Non-pigmented ciliary epithelial cell (primary cell): ENCODE measurements around the gene CALHM1.
"Not testable (repeated sequence)": the region's sequence is repeated elsewhere in the genome, so short reads cannot be mapped to it uniquely, and the experiment has no call there.

Experiments used
- DNase-seq: peaks from one replicate; pipeline ENCODE4 v3.0.0-alpha.2; 2010; ENCODE audit warnings: low read depth

CALHM1 gene

DNA sequence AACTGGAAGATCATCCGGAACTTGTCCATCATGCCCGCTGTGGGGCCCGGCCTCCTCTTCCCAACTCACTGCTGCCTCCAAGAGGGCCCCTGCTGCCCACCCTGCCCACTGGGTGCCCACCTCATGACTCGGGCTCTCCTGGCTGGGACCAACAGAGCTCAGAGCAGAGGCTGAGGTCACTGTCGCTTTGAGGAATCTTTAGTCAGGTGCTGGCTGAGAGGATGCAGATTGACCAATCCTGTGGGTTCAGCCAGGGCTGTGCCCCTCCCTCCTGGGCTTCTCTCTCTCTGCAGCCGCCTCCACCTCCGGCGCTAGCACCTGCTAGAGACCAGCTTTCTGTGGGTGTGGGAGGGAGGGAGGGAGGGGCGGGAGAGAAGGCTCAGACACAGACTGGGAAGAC lies at the start of gene CALHM1:
CALHM1 (minus strand) TSS at position 181 of the 400 bp plus-strand sequence; CDS start at position 32, 149 bp downstream.
- no peak for DNase-seq

DNA sequence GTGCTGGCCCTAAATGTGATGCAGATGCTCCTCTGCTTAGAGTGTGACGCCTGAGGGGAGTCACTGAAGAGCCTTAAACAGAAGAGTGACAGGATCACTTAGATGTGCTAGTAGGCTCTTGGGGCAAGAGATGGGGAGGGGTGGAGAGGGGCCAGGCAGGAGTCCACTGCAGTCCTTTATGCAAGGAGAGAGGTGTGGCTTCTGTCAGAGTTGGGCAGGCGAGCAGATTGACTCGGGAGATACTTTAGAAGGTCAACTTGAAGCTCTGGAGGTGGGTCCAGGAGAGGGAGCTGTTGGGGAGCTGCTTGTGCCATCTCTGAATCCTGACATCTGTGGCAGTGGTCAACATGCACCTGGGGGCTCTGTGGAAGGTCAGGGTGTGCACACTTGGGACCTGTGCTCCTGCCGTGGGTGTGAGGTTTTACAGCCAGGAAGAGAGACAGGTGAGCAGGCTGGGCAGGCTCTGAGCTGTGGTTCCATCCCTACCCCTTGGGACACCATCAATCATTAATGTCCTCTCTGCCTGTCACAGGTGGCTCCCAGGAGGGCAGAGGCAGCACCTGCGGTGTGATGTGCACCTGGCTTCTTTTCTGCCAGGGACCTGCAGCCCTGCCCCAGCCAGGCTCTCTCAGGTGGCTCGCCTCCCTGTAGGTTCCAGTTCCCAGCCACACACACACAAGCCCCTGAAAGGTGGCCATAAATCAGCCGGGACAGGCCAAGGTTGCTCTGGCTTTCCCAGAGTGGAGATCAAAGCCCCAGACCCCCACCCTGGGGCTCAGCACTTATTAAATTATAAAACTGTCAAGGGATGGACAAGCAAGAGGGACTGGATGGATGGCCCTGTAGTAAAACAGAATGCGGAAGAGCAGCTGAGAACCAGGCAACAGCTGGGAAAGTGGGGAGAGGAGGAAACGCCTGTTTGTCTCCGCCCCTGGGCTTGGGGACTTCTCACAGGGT lies 48.8 kb upstream of the CALHM1 start:
- DNase-seq, result no peak

DNA sequence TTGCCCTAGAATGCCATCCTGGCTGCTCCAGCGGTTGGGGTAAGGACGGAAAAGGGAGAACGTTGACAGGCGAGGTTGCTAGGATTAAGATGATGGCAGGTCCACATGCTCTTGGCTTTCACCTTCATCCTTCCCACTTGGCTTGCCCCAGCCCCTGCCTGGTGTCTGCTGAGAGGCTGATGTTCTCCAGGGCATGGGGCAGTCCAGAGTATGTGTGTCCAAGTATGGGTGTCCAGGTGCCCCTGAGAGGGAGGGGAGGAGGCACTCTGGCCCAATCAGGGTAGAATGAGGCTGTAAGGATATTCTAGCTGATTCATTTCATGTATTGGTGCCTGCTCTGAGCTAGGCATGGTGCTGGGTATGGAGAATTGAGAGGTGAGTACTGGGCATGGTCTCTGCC lies 47.4 kb upstream of the CALHM1 start:
- no peak for DNase-seq

DNA sequence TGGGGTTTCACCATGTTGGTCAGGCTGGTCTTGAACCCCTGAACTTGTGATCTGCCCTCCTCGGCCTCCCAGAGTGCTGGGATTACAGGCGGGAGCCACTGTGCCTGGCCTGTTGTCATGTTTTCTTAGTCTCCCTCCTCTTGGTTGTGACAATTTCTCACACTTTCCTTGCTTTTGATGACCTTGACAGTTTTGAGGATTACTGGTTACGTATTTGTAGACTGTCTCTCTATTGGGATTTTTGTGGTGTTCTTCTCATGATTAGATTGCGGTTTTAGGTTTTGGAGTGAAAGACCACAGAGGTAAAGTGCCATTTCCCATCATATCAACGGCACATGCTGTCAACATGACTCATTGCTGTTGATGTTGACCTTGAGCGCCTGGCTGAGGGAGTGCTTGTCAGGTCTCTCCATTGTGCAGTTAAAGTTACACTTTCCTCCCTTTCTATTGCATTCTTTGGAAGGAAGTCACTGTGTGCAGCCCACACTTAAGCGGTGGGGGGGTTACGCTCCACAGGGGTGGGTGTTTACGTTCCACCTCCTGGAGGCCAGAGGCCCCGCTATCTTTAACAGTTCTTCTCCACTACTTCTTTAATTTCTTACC lies 45.6 kb upstream of the CALHM1 start:
- peak; percentile 97 for DNase-seq

DNA sequence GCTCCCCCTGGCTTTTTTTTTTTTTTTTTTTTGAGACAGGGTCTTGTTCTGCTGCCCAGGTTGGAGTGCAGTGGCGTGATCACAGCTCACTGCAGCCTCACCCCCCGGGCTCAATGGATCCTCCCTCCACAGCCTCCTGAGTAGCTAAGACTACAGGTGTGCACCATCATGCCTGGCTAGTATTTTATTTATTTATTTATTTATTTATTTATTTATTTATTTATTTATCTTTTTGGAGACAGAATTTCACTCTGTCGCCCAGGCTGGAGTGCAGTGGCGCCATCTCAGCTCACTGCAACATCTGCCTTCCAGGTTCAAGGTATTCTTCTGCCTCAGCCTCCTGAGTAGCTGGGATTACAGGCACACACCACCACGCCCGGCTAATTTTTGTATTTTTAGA lies 45.1 kb upstream of the CALHM1 start:
- DNase-seq, result not testable (repeated sequence)

DNA sequence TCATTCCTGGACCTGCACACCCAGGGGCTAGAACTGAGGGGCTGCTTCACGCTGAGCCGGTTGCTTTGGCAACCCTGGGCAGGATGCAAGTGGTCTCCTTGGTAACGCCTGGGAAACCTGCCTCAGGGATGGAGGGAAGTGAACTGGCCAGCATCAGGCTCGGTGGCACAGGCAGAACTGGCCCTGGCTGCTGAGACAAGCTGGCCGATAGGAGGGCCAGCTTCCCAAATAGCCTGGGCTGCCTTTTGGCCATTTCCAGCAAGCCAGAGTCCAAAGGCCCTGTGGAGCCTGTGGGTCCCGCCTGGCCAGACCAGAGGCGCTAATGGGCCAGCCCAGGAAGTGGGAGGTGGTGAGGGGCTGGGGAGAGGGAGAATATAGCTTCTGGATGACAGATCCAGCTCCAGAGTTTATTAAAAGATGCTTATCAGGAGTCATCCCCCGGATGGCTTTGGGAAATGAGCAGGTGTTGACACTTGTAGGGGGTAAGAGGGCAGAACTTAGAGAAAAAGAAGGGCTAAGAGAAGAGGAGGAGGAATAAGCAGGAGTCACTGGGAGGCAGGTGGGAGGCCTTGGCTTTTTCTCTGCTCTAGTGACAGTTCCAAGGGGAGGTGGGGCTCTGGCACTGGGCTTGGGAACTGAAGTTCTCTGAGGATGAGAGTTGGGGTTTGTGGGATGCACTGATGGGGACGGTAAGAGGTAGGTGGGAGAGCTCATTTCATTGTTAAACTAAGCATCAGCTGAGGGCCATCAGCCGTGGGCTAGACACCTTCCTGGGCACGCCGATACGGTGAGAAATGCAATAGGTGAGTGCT lies 44.4 kb upstream of the CALHM1 start:
- DNase-seq, result no peak

DNA sequence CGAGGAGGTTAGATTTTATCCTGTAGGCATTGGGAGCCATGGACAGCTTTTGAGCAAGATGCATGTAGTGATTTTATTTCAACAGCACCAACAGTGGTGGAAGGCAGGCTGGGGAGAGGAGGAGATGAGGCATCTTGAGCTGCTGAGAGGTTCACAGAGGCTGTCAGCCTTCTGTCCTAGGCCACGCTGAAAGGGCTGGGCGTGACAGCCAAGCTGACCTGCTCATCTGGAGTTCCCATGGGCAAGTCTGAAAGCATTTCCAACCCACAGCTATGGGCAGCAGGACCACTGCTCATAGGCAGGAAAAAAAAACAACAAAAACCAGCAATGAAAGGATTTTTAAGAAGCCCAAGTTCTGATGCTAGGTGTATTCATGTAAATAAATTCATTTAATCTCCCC lies 42.5 kb upstream of the CALHM1 start:
- DNase-seq, result no peak

GRCh38 chr10:103500481-103500880 lies 41.8 kb upstream of the CALHM1 start:
- DNase-seq, result no peak

GRCh38 chr10:103499881-103500280 lies 41.2 kb upstream of the CALHM1 start:
- DNase-seq, result no peak

DNA sequence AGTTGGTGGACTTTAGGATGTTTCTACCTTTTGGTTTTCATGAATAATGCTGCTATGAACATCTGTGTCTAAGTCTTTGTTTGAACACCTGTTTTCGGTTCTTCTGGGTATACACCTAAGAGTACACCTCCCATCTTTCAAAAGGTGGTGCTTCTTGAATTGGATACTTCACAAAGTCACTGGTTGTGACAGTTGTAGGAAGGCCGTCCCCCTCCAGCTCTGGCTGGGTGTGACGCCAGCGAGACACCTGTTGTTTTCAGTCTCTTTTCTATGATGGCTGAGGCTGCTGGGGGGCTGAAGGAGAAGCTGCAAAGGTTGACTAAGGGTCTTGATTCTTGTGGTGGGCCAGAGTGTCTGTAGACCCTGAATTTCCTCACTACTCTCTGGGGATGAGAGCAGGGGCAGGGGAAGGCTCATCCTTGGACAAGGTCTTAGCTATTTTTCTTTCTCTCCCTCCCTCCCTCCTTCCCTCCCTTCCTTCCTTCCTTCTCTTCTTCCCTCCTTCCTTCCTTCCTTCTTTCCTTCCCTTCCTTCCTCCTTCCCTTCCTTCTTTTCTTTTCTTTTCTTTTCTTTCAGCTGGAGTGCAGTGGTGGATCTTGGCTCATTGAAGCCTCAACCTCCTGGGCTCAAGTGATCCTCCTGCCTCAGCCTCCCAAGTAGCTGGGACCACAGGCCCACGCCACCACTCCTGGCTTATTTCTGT lies 40.4 kb upstream of the CALHM1 start:
- DNase-seq, result no peak

DNA sequence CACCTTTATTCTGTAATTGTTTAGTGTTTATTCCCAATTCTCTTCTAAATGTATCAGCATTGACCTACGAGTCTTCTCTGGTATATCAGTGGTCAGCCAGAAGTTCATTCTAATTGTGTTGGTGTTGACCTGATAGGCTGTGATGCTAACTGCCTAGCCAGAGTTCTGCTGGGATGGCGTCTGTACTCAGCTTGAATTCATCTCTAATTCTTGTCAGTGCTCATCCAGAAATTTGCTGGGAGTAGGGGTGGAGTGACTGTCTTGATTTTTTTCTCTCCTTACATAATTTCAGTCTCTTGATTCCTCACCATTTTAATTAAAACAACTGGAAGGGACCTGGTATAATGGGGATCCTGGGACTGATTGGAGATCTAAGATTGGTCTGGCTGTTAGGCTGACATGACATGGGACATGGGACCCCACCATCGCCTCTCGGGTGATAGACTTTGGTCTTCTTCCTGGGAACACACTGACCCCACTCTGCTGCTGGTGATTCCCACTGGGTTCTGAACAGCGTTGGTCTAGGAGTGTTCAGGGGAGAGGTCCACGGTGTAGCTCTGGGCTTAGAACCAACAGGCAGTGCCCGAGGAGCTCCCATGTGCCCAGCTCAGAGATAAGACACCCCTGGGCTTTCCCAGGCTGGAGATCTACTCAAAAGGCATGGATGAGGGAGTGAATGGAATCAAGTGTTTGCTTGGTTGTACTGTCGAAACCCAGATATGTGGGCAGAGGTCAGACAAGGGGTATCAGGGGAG lies 38.6 kb upstream of the CALHM1 start:
- no peak for DNase-seq

GRCh38 chr10:103495321-103495720 lies 36.6 kb upstream of the CALHM1 start:
- DNase-seq, result no peak

DNA sequence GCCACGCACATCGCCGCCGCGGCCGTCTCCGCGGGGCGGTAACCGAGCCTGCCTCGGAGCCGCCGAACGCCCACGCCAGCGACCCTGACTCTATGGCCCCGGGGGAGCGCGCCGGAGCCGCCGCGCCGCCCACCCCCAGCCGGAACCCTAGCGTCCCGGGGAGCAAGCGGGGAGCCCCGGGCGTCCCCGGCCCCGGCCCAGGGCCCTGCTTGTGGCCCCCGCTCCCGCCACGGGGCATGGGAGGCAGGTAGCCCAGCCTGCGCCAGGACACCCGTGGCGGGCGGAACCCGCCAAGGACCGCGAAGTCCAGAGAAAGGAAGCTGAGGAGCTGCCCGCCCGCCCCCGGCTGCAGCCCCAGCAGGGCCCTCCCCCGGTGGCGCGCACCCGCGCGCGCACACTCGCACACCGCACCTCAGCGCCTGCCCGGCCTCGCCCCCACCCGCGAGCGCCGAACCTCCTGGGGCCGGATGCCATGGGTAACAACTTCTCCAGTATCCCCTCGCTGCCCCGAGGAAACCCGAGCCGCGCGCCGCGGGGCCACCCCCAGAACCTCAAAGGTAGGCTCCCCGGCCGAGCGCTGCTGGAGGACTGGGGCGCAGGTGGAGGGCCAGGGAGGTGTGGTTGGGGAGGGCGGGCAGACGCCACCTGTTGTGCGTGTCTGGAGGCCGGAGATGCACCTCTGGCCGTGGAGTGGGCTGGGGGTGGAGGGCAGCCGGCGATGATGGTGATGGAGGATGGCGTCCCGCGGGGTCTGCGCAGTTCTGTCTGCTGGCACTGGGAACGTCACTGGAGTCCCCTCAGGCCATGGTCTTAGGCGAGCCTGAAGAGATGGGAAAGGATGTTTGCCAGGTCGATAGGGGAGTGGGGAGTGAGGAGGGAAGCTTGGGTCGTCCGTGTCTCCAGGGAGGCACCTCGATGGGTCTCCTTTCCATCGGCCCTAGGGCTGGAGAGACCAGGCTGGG lies 35.5 kb upstream of the CALHM1 start:
- DNase-seq, result no peak

GRCh38 chr10:103493362-103493915 lies 34.7 kb upstream of the CALHM1 start, which contains the start of gene NEURL1:
TSS of gene NEURL1 (plus strand) at chr10:103493705. CDS start at chr10:103494388, 683 bp downstream.
- no peak for DNase-seq

GRCh38 chr10:103492655-103493261 lies 34.1 kb upstream of the CALHM1 start:
- no peak for DNase-seq

DNA sequence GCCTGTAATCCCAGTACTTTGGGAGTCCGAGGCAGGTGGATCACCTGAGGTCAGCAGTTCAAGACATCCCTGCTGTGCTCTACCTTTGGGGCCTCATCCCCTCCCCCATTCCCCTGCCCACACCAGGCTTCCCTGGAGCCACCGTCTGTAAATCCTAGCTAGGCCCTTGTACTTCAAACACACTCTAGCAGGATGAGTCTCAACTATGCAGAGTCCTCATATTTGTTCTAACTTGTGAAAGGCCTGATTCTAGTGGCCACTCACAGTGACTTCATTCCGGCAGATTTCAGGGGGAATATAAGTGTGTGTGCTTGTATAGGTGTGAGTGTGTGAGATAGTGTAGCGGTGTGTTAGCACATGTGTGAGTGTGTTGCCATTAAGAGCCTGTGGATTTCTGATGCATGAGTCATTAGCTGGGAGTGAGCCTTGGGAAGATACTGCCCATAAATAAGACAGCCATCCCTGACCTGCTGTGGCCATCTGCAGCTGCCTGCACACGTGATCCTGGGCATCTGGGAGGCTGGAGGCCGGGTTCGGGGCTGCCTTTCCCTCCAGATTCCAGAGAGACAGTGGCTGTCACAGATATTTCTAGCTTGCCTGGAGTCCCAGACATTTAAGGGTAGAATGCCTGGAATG lies 33.1 kb upstream of the CALHM1 start:
- peak; percentile 83 for DNase-seq

DNA sequence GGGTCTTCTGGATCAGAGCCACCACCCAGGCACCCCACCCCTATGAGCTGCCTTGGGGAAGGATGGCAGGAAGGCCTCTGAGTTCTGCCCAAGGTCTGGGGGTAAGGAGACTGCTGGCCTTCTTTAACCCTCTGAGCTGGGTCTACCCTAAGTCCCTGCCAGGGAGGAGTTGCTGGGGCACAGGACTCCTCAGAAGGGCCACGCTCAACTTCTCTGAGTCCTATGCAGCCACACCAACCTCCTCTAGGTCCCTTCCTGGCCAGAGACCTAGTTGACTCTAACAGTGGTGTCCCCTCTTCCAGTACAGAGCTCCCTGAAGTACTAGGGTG lies 32.2 kb upstream of the CALHM1 start:
- DNase-seq, result no peak

- no peak for DNase-seq
Measured at GRCh38 chr10:103487410-103487708, 28.7 kb upstream of the CALHM1 start.
